ENCODE data around the gene MXRA7.
A peak's percentile ranks its signal among the peaks of the same experiment; 100 is the strongest.

GRCh38 chr17:76671123-76671911, 39.4 kb downstream of the MXRA7 start:
- TF ChIP-seq, protein P1, sequence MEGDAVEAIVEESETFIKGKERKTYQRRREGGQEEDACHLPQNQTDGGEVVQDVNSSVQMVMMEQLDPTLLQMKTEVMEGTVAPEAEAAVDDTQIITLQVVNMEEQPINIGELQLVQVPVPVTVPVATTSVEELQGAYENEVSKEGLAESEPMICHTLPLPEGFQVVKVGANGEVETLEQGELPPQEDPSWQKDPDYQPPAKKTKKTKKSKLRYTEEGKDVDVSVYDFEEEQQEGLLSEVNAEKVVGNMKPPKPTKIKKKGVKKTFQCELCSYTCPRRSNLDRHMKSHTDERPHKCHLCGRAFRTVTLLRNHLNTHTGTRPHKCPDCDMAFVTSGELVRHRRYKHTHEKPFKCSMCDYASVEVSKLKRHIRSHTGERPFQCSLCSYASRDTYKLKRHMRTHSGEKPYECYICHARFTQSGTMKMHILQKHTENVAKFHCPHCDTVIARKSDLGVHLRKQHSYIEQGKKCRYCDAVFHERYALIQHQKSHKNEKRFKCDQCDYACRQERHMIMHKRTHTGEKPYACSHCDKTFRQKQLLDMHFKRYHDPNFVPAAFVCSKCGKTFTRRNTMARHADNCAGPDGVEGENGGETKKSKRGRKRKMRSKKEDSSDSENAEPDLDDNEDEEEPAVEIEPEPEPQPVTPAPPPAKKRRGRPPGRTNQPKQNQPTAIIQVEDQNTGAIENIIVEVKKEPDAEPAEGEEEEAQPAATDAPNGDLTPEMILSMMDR (IDR thresholded peaks at IDR 0.05) = no peak
- TF ChIP-seq POLR2A (IDR thresholded peaks at IDR 0.05) = peak; percentile 45
- no peak for TF ChIP-seq EP300 (IDR thresholded peaks at IDR 0.05; ENCODE audit: low read depth)

All from transverse colon (tissue), 3 donors.